GM18519 (cell line): Measurements from ENCODE around the gene KRTAP10-5.

Experiments used
- ATAC-seq: cut with Tn5 transposase; IDR thresholded peaks from one replicate; pipeline ENCODE4 v1.9.1; 2021; ENCODE audit warnings: mild to moderate bottlenecking, moderate library complexity; ENCODE audit not compliant: unreplicated experiment, low FRiP score

Gene KRTAP10-5

GRCh38 chr21:44532712-44533111 is 47.7 kb downstream of the KRTAP10-5 start:
- no peak for ATAC-seq

GRCh38 chr21:44531606-44532564 is 48.5 kb downstream of the KRTAP10-5 start:
- ATAC-seq, result no peak

GRCh38 chr21:44530903-44531605 is 49.4 kb downstream of the KRTAP10-5 start:
- ATAC-seq, result no peak

GRCh38 chr21:44530221-44530902 is 50.0 kb downstream of the KRTAP10-5 start:
- ATAC-seq, result no peak

DNA sequence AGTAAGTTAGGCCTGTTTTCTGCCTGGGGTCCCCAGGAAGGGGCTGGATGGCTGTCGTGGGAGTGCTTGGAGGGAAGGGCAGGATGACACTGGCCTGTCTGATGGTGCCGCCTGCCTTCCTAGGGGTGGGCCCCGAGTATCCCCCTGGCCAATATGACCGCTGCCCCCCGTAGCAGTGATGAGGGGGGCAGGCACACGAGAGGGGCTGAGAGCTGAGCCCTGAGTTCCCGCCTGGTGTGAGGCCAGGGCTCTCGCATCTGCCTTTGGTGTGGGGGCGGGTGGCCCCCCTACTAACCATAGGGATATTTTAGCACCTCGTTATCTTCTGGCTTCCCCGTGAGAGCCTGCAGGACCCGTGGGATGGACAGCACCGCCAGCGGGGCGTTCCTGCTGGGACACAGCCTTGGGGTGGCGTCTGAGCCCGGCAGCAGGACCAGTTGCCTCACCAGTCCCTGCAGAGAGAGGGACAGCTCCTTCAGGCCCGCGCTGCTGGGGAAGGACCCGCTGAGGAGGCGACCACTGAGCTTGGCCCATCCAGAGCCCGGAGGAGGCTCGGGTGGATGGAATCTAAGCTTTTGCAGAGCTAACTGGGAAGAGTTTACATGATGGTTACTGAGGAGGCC is 50.8 kb downstream of the KRTAP10-5 start:
- no peak for ATAC-seq
